Endothelial cell of umbilical vein (primary cell): Measurements from ENCODE around the gene MLANA. TPM values are rescaled to one million over a fixed set of nuclear protein-coding genes. Genes with fewer than 3 reads are reported as not detected.

Experiments used
- BruUV-seq: library from RNA; stranded (reverse); fragments of 400-500 nt; replicated peaks from 2 replicates; lab custom pipeline; 2021; lab: Mats Ljungman, UMichigan
- CTCF ChIA-PET: fragments of 300-600, 350-600 bp; sonication (Branson Sonifier 250); formaldehyde crosslinking; loops from one replicate; lab custom pipeline; 2021; ENCODE audit warnings: antibody characterized with exemption, inconsistent platforms; lab: Charles Lee
- POLR2A ChIA-PET: fragments of 300-600, 350-600 bp; sonication (Branson Sonifier 250); formaldehyde crosslinking; loops from one replicate; lab custom pipeline; 2021; ENCODE audit warnings: antibody characterized with exemption, inconsistent platforms; lab: Charles Lee
- DNase-seq: peaks from one replicate; pipeline ENCODE4 v3.0.0-alpha.2; 2011; ENCODE audit warnings: low read depth, low spot score
- FAIRE-seq: peaks from 2 replicates; lab custom pipeline; 2011; peaks lifted over from hg19 to GRCh38; lab: Jason Lieb, UNC
- H2AFZ ChIP-seq: 2 replicates; pipeline ENCODE4 v1.6.0; 2012; ENCODE audit warnings: low read depth, low read length, control low read depth, inconsistent platforms
- H3K27ac ChIP-seq: 2 replicates; pipeline ENCODE4 v1.5.1; 2011; ENCODE audit warnings: low read depth, mild to moderate bottlenecking, control low read depth, low read length, moderate library complexity; ENCODE audit not compliant: insufficient read depth
- H3K27me3 ChIP-seq, 2 experiments: 2 replicates each; pipeline versions ENCODE4 v1.6.0 to v1.6.1; 2011; ENCODE audit warnings: low read length in 2 of 2, mixed read lengths in 1 of 2; ENCODE audit not compliant: control insufficient read depth in 2 of 2, insufficient read depth in 2 of 2
- H3K36me3 ChIP-seq, 2 experiments: 2 replicates in 1 of 2; 3 replicates in 1 of 2; pipeline ENCODE4 v1.5.1; 2011; ENCODE audit warnings: low read length in 2 of 2, mild to moderate bottlenecking in 1 of 2, moderate library complexity in 1 of 2; ENCODE audit not compliant: control insufficient read depth in 2 of 2, insufficient read depth in 2 of 2; ENCODE audit errors: extremely low read depth in 1 of 2
- H3K4me1 ChIP-seq: 3 replicates; pipeline ENCODE4 v1.5.1; 2011; ENCODE audit warnings: mild to moderate bottlenecking, low read length; ENCODE audit not compliant: control insufficient read depth, insufficient read depth; ENCODE audit errors: extremely low read depth
- H3K4me2 ChIP-seq: 2 replicates; pipeline ENCODE4 v1.6.1; 2011; ENCODE audit warnings: low read length, control low read depth, mixed read lengths; ENCODE audit not compliant: insufficient read depth
- H3K4me3 ChIP-seq, 3 experiments: fragments of 200-600 bp in 1 of 3; sonication (generic), shearing (Covaris generic) in 1 of 3; replicated peaks in 1 of 3; 2 replicates each; pipeline ENCODE4 v1.5.1; 2011 to 2016; ENCODE audit warnings: control low read depth in 3 of 3, low read length in 3 of 3, mild to moderate bottlenecking in 2 of 3, inconsistent platforms in 1 of 3, low read depth in 1 of 3, moderate library complexity in 1 of 3; ENCODE audit not compliant: insufficient read depth in 1 of 3
- H3K79me2 ChIP-seq: 2 replicates; pipeline ENCODE4 v1.6.0; 2012; ENCODE audit warnings: low read length, inconsistent platforms; ENCODE audit not compliant: control insufficient read depth, insufficient read depth
- H3K9ac ChIP-seq: replicated peaks from 2 replicates; pipeline ENCODE3; 2011; ENCODE audit warnings: low read length, control low read depth; ENCODE audit not compliant: insufficient read depth; ENCODE audit errors: extremely low read depth
- H3K9me1 ChIP-seq: replicated peaks from 3 replicates; pipeline ENCODE4 v1.6.0; 2011; ENCODE audit warnings: mild to moderate bottlenecking, low read length; ENCODE audit not compliant: control insufficient read depth, insufficient read depth; ENCODE audit errors: extremely low read depth
- H3K9me3 ChIP-seq: replicated peaks from 2 replicates; pipeline ENCODE4 v1.5.1; 2012; ENCODE audit warnings: low read length, inconsistent platforms; ENCODE audit not compliant: control insufficient read depth, insufficient read depth
- H4K20me1 ChIP-seq: replicated peaks from 2 replicates; pipeline ENCODE3; 2011; ENCODE audit warnings: mild to moderate bottlenecking, low read length; ENCODE audit not compliant: control insufficient read depth, insufficient read depth; ENCODE audit errors: extremely low read depth
- EZH2 ChIP-seq: IDR thresholded peaks from 2 replicates; pipeline ENCODE4 v1.6.1; 2012; ENCODE audit warnings: borderline replicate concordance, low read depth, mild to moderate bottlenecking, moderate library complexity, low read length, inconsistent platforms; ENCODE audit not compliant: severe bottlenecking
- FOS ChIP-seq: IDR thresholded peaks from 2 replicates; pipeline ENCODE4 v1.6.1; 2011; ENCODE audit warnings: mild to moderate bottlenecking, low read length, moderate library complexity, borderline replicate concordance; ENCODE audit not compliant: insufficient read depth
- GATA2 ChIP-seq: IDR thresholded peaks from 2 replicates; pipeline ENCODE4 v1.7.0; 2011; ENCODE audit warnings: low read depth, mild to moderate bottlenecking, moderate library complexity, mixed read lengths, low read length; ENCODE audit not compliant: insufficient read length, insufficient read depth
- JUN ChIP-seq: IDR thresholded peaks from 2 replicates; pipeline ENCODE4 v1.6.1; 2011; ENCODE audit warnings: borderline replicate concordance, low read depth; ENCODE audit not compliant: insufficient read length, insufficient read depth
- MYC ChIP-seq: IDR thresholded peaks from one replicate; pipeline ENCODE4 v1.6.1; 2011; ENCODE audit warnings: mild to moderate bottlenecking, low read depth, low read length
- POLR2A ChIP-seq: IDR thresholded peaks from 2 replicates; pipeline ENCODE4 v1.6.1; 2012; ENCODE audit warnings: low read depth, mild to moderate bottlenecking, control low read depth, low read length
- POLR2AphosphoS5 ChIP-seq: IDR thresholded peaks from 2 replicates; pipeline ENCODE4 v1.6.1; 2012; ENCODE audit warnings: low read depth, mild to moderate bottlenecking, control low read depth, low read length, moderate library complexity; ENCODE audit not compliant: insufficient read depth
- dilution Hi-C: fragments of 300-500 bp; cut with MboI; formaldehyde crosslinking; loops from one replicate; pipeline ENCODE4 v1.15.0; 2019; ENCODE audit warnings: low sequenced_read_pairs; ENCODE audit not compliant: extremely low pct_ligation_motif_present
- intact Hi-C: fragments of 100-400 bp; cut with micrococcal nuclease; formaldehyde crosslinking; loops from one replicate; pipeline ENCODE4 v1.10.0; 2022
- polyA plus RNA-seq, 4 experiments: library from polyadenylated mRNA; depleted of rRNA in 3 of 4; stranded (reverse) in 3 of 4; unstranded in 1 of 4; fragments of >200 nt; gene quantifications; 2 replicates each; pipeline versions ENCODE4 v1.2.1 to v1.2.3, GENCODE V29; 2011 to 2012; ENCODE audit warnings: missing spikeins in 1 of 4
- total RNA-seq: library from RNA; stranded (reverse); gene quantifications from 2 replicates; pipeline ENCODE4 v1.2.3, GENCODE V29; 2021
- TF ChIP-seq, protein P1 (sequence below), 2 donors: IDR thresholded peaks; 1 replicate in 1 of 2; 2 replicates in 1 of 2; pipeline ENCODE4 v1.5.1; 2011; ENCODE audit warnings: low read length in 2 of 2, mild to moderate bottlenecking in 2 of 2, moderate library complexity in 2 of 2, control low read depth in 1 of 2, inconsistent platforms in 1 of 2, low read depth in 1 of 2; ENCODE audit not compliant: insufficient read depth in 1 of 2; ENCODE audit errors: extremely low read depth in 1 of 2
- TF ChIP-seq, protein P2 (sequence below): IDR thresholded peaks from 2 replicates; pipeline ENCODE4 v1.6.1; 2011; ENCODE audit not compliant: insufficient read depth, insufficient read length

The MLANA gene
- total and polyA plus RNA-seq, 2 donors (not counting 3 experiments of a cell fraction or from before 2014, with no cell fraction given): not detected

DNA sequence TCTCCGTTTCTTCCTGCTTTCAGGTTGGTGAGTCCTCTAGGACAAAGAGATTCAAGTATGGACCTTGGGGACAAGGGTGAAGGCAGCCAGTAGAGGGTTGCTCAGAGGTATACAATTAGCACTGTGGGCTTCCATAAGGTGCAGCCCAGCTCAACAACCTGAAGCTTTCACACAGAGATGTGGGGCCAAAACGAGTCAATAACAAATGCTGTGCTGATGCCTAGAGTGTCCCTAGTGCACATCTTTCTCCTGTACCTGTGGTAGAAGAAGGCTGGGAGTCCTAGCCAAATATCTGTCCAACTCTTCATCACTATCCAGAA lies 20.7 kb upstream of the MLANA start:
- Histone ChIP-seq H3K9me3 (no peaks in the 10 kb centered on the region), H2AFZ (no peak overlapping the region), H3K9ac (no peak overlapping the region), H3K79me2 (no peaks in the 10 kb centered on the region), H3K36me3 (no peaks in the 10 kb centered on the region), H3K27me3 (no peaks in the 10 kb centered on the region), H3K9me1 (no peaks in the 10 kb centered on the region), H3K4me2 (no peak overlapping the region), H3K4me3 (no peak overlapping the region), H3K4me1 (no peaks in the 10 kb centered on the region), H4K20me1 (no peaks in the 10 kb centered on the region), H3K27ac (no peak overlapping the region)
- CTCF ChIA-PET: interaction anchor here (1.2 kb wide), 1 partner anchor 185 kb away, joined by 3 read pairs; no protein-coding TSS in a partner anchor
- BruUV-seq: no TSS peak
- intact Hi-C loops (no loop called here), dilution Hi-C loops (no loop called here)
- TF ChIP-seq FOS: no peak
- TF ChIP-seq GATA2: no peak
- TF ChIP-seq JUN: no peak
- TF ChIP-seq, protein P1, sequence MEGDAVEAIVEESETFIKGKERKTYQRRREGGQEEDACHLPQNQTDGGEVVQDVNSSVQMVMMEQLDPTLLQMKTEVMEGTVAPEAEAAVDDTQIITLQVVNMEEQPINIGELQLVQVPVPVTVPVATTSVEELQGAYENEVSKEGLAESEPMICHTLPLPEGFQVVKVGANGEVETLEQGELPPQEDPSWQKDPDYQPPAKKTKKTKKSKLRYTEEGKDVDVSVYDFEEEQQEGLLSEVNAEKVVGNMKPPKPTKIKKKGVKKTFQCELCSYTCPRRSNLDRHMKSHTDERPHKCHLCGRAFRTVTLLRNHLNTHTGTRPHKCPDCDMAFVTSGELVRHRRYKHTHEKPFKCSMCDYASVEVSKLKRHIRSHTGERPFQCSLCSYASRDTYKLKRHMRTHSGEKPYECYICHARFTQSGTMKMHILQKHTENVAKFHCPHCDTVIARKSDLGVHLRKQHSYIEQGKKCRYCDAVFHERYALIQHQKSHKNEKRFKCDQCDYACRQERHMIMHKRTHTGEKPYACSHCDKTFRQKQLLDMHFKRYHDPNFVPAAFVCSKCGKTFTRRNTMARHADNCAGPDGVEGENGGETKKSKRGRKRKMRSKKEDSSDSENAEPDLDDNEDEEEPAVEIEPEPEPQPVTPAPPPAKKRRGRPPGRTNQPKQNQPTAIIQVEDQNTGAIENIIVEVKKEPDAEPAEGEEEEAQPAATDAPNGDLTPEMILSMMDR (IDR thresholded peaks at IDR 0.05; ENCODE audit: extremely low read depth in 1 of 2, insufficient read depth in 1 of 2, low read depth in 1 of 2, low read length in 2 of 2): no peak
- TF ChIP-seq MYC: no peak
- TF ChIP-seq EZH2: no peak
- no peak for TF ChIP-seq POLR2AphosphoS5
- TF ChIP-seq, protein P2, sequence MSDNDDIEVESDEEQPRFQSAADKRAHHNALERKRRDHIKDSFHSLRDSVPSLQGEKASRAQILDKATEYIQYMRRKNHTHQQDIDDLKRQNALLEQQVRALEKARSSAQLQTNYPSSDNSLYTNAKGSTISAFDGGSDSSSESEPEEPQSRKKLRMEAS: no peak
- TF ChIP-seq POLR2A: no peak
- FAIRE-seq: no peak
- DNase-seq: no peak
- POLR2A ChIA-PET: no interaction called here
